Prostate gland (tissue), 2 donors: ENCODE results near the gene TSSK6. TPM values are rescaled to one million over a fixed set of nuclear protein-coding genes. Genes with fewer than 3 reads are reported as not detected.
A peak's percentile ranks its signal among the peaks of the same experiment; 100 is the strongest.
"Not testable (repeated sequence)": the region's sequence is repeated elsewhere in the genome, so short reads cannot be mapped to it uniquely, and the experiment has no call there.

Experiments used
- DNase-seq: peaks from one replicate; pipeline ENCODE4 v3.0.0-alpha.2; 2019; ENCODE audit warnings: low spot score
- H3K27ac ChIP-seq, 2 donors: fragments of 200-600 bp; sonication (generic); 2 replicates each; pipeline ENCODE4 v1.5.1; 2017 to 2019
- H3K27me3 ChIP-seq: fragments of 200-600 bp; sonication (generic); replicated peaks from 2 replicates; pipeline ENCODE4 v1.5.1; 2019; ENCODE audit not compliant: insufficient read depth
- H3K36me3 ChIP-seq, 2 donors: fragments of 200-600 bp; sonication (generic); 1 replicate in 1 of 2; 2 replicates in 1 of 2; pipeline versions ENCODE4 v1.5.1 to v1.8.1; 2017 to 2019
- H3K4me1 ChIP-seq: fragments of 200-600 bp; sonication (generic); replicated peaks from 2 replicates; pipeline ENCODE4 v1.5.1; 2019
- H3K4me3 ChIP-seq, 2 donors: fragments of 200-600 bp; sonication (generic); 2 replicates each; pipeline ENCODE4 v1.5.1; 2017 to 2019
- H3K9me3 ChIP-seq: fragments of 200-600 bp; sonication (generic); 2 replicates; pipeline ENCODE4 v1.5.1; 2017
- POLR2A ChIP-seq: fragments of 450-650 bp; IDR thresholded peaks from one replicate; pipeline ENCODE4 v1.6.1; 2016; ENCODE audit warnings: antibody characterized with exemption, mild to moderate bottlenecking
- POLR2AphosphoS5 ChIP-seq: sonication (generic); formaldehyde crosslinking; IDR thresholded peaks from one replicate; pipeline ENCODE4 v1.6.1; 2017; ENCODE audit warnings: antibody characterized with exemption
- WGBS: methylation state at CpG from one replicate; pipeline ENCODE4 v1.1.5; 2018; 5-methylcytosine and 5-hydroxymethylcytosine counted together
- intact Hi-C: fragments of 100-400 bp; cut with DNase I; formaldehyde crosslinking; loops from one replicate; pipeline ENCODE4 v1.14.2; 2022
- total RNA-seq, 2 donors: library from RNA; depleted of rRNA; stranded (reverse); fragments of >200 nt; gene quantifications; one replicate each; pipeline ENCODE4 v1.1.0, GENCODE V29; 2016
- TF ChIP-seq, protein P1 (sequence below), 4 experiments: fragments of 200-600 bp in 2 of 4; fragments of 450-650 bp in 2 of 4; sonication (generic) in 2 of 4; IDR thresholded peaks; 1 replicate in 3 of 4; 2 replicates in 1 of 4; pipeline ENCODE4 v1.5.1; 2016 to 2019; ENCODE audit warnings: antibody characterized with exemption in 4 of 4, mild to moderate bottlenecking in 2 of 4, moderate library complexity in 2 of 4

Gene TSSK6
- total RNA-seq, 2 donors from 2014 or later: 7.3 to 22.3 TPM

DNA sequence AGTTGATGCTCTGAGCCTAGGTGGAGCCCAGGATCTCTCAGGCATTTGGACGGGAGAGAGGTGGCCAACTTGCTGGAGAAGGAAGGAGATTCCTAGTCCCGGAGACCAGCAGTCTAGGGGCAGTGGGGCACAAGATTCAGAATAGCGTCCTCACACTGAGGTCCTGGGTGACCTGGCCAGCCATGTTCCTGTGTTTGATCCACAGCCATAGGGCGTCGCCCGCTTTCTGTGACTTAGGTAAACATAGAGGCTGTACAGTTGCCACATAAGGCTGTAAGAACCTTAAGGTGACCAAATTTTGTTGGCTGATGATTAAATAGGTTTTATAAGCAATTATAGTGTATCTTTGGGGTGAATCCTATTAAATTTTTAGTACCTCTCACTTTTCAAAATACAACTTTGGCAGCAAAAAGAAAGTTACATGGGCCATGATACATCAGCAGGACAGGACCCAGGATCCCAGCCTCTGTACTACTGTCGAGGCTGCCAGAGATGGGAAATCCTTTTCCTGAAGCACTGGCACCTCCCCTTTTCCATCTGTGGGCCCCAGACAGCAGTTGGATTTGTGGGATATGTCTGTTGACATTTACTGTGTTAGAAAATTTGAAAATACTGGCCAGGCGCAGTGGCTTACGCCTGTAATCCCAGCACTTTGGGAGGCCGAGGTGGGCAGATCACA is 37.5 kb downstream of the TSSK6 start:
- H3K9me3 ChIP-seq: no peaks in the 10 kb centered on the region
- WGBS: 74% methylated on average over 9 of the region's 10 CpGs
- no peak overlapping the region for H3K4me3 ChIP-seq
- TF ChIP-seq, protein P1, sequence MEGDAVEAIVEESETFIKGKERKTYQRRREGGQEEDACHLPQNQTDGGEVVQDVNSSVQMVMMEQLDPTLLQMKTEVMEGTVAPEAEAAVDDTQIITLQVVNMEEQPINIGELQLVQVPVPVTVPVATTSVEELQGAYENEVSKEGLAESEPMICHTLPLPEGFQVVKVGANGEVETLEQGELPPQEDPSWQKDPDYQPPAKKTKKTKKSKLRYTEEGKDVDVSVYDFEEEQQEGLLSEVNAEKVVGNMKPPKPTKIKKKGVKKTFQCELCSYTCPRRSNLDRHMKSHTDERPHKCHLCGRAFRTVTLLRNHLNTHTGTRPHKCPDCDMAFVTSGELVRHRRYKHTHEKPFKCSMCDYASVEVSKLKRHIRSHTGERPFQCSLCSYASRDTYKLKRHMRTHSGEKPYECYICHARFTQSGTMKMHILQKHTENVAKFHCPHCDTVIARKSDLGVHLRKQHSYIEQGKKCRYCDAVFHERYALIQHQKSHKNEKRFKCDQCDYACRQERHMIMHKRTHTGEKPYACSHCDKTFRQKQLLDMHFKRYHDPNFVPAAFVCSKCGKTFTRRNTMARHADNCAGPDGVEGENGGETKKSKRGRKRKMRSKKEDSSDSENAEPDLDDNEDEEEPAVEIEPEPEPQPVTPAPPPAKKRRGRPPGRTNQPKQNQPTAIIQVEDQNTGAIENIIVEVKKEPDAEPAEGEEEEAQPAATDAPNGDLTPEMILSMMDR (IDR thresholded peaks at IDR 0.05): no peak
- TF ChIP-seq POLR2A: no peak
- TF ChIP-seq POLR2AphosphoS5: no peak
- DNase-seq: peak; percentile 52
- H3K4me1 ChIP-seq: no peaks in the 10 kb centered on the region
- H3K36me3 ChIP-seq: no peaks in the 10 kb centered on the region
- no peaks in the 10 kb centered on the region for H3K27me3 ChIP-seq
- H3K27ac ChIP-seq: no peak overlapping the region
- intact Hi-C loops: no loop called here

DNA sequence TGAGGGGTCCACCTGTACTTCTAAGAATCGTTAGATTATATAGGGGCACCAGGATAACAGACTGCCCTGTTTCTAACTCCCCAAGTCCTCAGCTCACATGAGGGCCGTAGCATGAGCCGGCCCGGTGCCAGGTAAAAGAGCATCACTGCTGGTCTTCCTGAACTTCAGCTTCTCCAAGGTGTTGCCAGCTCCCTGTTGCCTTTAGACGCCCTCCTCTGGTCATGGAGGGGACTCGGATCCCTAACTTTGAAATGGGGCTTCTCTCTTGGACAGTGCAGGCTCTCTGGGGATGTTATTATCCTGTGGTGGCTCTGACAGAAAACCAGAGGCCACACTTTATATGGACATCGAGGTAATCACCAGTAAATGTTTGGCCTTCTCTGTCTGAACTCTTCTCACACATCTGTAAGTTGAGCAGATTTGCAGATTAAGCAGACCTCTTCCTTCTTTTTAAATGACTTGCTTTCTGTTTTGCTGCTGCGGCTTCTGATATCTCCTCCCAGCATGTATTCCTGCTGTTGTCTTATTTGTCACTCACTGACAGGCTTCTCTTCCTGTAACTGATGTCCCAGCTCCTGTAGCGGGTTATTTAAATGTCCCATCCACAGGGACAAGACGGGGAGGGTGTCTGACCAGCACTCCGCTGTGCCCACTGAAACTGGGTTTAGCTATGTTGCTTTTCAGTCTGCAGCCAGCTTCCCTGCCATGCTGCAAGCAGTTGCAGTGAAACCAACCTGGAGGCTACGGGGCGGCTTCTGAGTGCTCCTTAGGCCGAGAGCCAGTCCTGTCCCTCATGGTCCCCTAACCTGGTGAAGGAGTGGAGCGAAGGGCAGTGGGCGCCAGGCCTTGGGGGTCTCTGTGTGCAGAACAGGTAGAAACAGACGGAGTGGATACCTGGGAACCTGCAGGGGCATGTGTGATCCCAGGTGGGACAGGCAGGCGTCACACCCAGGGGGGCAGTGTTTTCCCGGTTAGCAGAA is 39.2 kb downstream of the TSSK6 start:
- TF ChIP-seq POLR2AphosphoS5 (no peak), POLR2A (no peak)
- TF ChIP-seq, protein P1 (IDR thresholded peaks at IDR 0.05): peak in 1 of 4 experiments; percentile 29
- H3K27ac ChIP-seq: no peak overlapping the region
- intact Hi-C loops: no loop called here
- 77% methylated on average over 19 of the region's 19 CpGs for WGBS
- DNase-seq: no peak
- H3K36me3 ChIP-seq: no peaks in the 10 kb centered on the region
- H3K4me3 ChIP-seq: no peak overlapping the region
- no peaks in the 10 kb centered on the region for H3K4me1 ChIP-seq
- no peaks in the 10 kb centered on the region for H3K27me3 ChIP-seq
- no peaks in the 10 kb centered on the region for H3K9me3 ChIP-seq

DNA sequence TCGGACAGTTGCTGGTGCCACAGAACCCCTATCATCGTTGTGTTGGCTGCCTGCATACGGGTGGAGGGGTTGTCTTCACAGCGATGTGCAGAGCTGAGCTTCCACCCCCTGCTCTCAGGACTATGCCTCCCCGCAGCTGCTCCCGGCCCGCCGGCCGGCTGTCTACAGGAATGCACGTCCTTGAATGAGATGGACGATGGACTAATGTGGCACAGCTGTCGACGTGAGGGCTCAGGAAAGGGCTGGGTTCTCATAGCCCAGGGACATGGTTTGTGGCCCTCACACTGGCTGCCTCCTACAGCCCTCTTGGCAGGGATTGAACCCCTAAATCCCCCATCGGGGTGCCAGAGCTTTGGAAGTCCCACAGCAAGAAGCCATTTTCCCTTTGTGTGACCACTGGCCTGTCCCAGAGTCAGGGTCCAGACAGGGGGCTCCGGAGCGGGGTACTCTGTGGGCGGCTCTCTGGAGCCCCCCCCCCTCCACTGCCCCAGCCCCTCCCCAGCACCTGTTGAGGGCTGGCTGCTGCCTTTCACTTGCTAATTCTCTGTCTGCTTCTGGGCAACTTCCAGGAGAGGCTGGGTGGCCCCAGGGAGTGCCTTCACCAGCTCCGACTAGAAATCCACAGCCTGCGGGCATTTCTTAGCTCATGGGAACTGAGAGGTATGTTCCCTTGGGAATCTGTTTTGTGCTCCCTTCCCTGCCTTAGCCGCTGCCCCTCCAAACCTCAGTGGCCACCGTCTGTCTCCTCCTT is 40.2 kb downstream of the TSSK6 start:
- H3K36me3 ChIP-seq: no peaks in the 10 kb centered on the region
- no peak for DNase-seq
- no peaks in the 10 kb centered on the region for H3K9me3 ChIP-seq
- H3K27ac ChIP-seq: no peak overlapping the region
- no peak overlapping the region for H3K4me3 ChIP-seq
- no peaks in the 10 kb centered on the region for H3K27me3 ChIP-seq
- intact Hi-C loops: no loop called here
- WGBS: 79% methylated on average over 20 of the region's 21 CpGs
- TF ChIP-seq, protein P1 (IDR thresholded peaks at IDR 0.05): no peak
- TF ChIP-seq POLR2A (no peak), POLR2AphosphoS5 (no peak)
- no peaks in the 10 kb centered on the region for H3K4me1 ChIP-seq

DNA sequence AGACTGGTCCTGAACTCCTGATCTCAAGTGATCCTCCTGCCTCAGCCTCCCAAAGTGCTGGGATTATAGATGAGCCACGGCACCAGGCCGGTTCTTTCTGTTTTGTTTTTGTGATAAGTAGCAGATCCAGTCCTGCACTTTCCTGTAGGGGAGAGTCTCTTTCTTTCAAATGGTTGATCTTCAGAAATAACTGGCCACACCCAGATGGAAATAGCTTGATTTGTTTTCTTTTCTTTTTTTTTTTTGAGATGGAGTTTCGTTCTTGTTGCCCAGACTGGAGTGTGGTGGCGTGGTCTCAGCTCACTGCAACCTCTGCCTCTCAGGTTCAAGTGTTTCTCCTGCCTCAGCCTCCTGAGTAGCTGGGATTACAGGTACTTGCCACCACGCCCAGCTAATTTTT is 43.2 kb downstream of the TSSK6 start:
- 81% methylated on average over 5 of the region's 5 CpGs for WGBS
- intact Hi-C loops, DNase-seq: not testable (repeated sequence)

DNA sequence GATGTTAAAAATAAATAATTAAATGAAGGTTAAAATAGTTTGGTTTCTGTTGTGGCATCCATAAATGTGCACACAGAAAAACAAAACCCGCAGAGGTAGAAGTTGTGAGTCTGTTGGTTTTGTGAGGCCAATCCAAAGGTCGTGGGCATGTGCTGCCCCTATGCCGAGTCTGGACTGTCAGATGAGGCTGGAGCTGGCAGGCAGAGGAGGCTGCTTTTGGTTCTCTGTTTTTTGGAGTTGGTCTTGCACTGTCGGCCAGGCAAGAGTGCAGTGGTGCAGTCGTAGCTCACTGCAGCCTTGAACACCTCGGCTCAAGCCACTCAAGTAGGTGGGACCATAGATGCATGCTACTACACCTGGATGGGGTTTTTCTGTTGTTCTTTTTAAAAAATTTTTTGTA is 43.7 kb downstream of the TSSK6 start:
- H3K9me3 ChIP-seq: no peaks in the 10 kb centered on the region
- DNase-seq: no peak
- TF ChIP-seq, protein P1 (IDR thresholded peaks at IDR 0.05): no peak
- TF ChIP-seq POLR2AphosphoS5 (no peak), POLR2A (no peak)
- no peak overlapping the region for H3K27ac ChIP-seq
- peaks cover 0 to under 1% of the 10 kb centered on the region in 2 donors for H3K36me3 ChIP-seq
- H3K4me1 ChIP-seq: no peaks in the 10 kb centered on the region
- intact Hi-C loops: no loop called here
- H3K4me3 ChIP-seq: no peak overlapping the region
- H3K27me3 ChIP-seq: no peaks in the 10 kb centered on the region
- WGBS: 86% methylated on average over 6 of the region's 6 CpGs

More for the DNA sequence above, 43.2 kb downstream of the TSSK6 start:
- not testable (repeated sequence) for H3K4me1 ChIP-seq, H3K9me3 ChIP-seq, H3K36me3 ChIP-seq, H3K27me3 ChIP-seq, H3K27ac ChIP-seq, H3K4me3 ChIP-seq
